Measurements from ENCODE around the gene ADPRH.

Gene ADPRH

DNA sequence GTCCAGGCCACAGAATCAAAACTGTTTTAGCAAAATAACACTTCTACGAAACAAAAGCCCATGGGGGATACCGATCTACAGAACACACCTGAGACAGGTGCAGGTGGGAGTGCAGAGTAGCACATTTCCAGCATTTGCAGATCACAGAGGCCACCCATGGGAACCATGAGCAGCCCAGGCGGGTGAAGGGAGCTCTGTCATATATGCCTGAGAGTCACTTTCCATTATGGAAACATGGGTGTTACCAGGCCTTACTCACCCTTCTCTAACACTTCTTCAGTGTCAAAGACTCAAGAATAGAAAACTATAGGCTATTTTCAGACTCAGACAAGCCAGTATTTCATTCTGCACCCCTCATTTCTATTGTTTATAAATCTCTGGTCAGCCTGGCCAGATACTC, 21.9 kb downstream of the ADPRH start:
- Histone ChIP-seq H3K4me3 (ENCODE audit: low read length) (no peak overlapping the region), H3K9ac (ENCODE audit: low read length) (no peak overlapping the region), H3K27me3 (ENCODE audit: control insufficient read depth, insufficient read depth, low read length) (no peaks in the 10 kb centered on the region), H3K4me1 (ENCODE audit: control insufficient read depth, insufficient read depth, low read length) (no peaks in the 10 kb centered on the region), H3K36me3 (ENCODE audit: control insufficient read depth, insufficient read depth, low read length) (no peaks in the 10 kb centered on the region), H3K27ac (ENCODE audit: low read depth, low read length) (no peak overlapping the region)

DNA sequence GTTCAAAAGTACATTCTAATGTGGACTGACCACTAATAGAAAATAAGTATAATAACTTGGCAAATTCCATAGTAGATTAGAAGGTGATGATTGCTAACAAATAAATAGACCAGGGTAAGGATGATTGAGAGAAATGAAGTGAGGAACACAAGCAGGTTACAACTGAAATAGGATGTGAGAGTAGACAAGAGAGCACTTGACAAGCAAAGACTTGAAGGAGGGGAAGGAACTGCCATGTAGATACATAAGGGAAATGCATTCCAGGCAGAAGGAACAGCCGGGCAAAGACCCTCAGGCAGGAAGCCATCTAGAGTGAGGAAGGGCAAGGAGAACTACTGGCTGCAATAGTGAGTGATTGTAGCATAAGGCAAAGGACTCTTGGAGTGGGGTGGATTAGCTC, 23.4 kb downstream of the ADPRH start:
- Histone ChIP-seq H3K27ac (ENCODE audit: low read depth, low read length) (no peak overlapping the region), H3K4me3 (ENCODE audit: low read length) (no peak overlapping the region), H3K9ac (ENCODE audit: low read length) (no peak overlapping the region), H3K36me3 (ENCODE audit: control insufficient read depth, insufficient read depth, low read length) (no peaks in the 10 kb centered on the region), H3K4me1 (ENCODE audit: control insufficient read depth, insufficient read depth, low read length) (no peaks in the 10 kb centered on the region), H3K27me3 (ENCODE audit: control insufficient read depth, insufficient read depth, low read length) (no peaks in the 10 kb centered on the region)

DNA sequence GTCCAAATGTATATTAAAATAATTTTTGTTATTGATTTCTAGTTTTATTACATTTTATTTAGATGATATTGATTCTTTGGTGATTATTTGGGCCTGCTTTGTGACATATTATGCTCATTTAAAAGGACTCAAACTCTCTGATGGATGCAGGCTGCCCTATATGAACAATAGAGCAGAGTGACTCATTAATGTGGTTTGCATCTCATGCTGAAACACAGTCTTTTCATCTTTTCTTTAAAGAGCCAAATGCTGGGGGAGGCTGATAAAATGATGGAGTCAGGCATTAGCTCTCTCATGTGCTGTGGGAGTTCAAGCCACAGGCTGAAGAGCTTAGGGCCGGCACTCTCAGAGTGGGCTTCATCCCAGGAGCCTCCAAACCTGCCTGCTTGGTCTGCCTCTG, 25.6 kb downstream of the ADPRH start:
- H3K27ac ChIP-seq (ENCODE audit: low read depth, low read length): no peak overlapping the region
- no peak overlapping the region for H3K4me3 ChIP-seq (ENCODE audit: low read length)
- no peaks in the 10 kb centered on the region for H3K36me3 ChIP-seq (ENCODE audit: control insufficient read depth, insufficient read depth, low read length)
- no peaks in the 10 kb centered on the region for H3K27me3 ChIP-seq (ENCODE audit: control insufficient read depth, insufficient read depth, low read length)
- H3K4me1 ChIP-seq (ENCODE audit: control insufficient read depth, insufficient read depth, low read length): no peaks in the 10 kb centered on the region
- no peak overlapping the region for H3K9ac ChIP-seq (ENCODE audit: low read length)

DNA sequence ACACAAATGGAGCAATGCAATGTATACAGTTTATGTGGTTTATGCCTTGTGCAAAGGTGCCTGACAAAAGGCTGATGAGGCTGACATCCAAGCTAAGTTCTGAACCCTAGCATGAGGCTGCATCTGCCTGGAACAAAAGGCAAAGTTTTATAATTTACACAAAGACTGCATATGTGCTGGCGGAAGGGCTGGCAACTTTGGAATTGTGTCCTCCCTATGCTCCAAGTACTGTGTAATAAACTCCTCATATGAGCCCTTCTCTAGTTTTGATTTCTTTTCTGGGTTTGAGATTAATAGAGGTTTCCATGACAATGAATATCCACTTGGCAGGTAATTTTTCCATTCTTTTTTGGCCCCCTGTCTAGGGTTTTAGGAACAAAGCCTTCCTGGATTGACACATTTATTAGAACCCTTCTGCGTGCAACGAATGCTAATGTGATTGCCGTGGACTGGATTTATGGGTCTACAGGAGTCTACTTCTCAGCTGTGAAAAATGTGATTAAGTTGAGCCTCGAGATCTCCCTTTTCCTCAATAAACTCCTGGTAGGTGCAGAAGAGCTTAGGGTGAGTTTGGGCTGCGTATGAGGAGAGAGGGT, 29.2 kb downstream of the ADPRH start:
- H3K27me3 ChIP-seq (ENCODE audit: control insufficient read depth, insufficient read depth, low read length): no peaks in the 10 kb centered on the region
- H3K4me3 ChIP-seq (ENCODE audit: low read length): no peak overlapping the region

DNA sequence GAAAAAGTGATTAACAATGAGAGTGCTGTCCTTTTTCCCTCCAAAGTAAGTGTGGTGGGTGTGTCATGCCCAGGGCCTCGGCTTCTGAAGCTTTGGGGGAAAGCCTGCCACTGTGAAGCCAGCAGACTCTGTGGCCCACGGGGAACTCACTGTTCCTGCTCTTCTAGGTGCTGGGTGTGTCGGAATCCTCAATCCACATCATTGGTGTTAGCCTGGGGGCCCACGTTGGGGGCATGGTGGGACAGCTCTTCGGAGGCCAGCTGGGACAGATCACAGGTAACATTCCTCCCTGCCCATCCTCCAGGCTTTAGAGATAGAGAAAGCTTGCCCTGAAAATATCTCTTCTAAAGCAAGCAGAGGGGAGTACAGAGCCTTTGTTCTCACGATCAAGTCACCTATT, 30.0 kb downstream of the ADPRH start:
- Histone ChIP-seq H3K4me1 (ENCODE audit: control insufficient read depth, insufficient read depth, low read length) (no peaks in the 10 kb centered on the region), H3K4me3 (ENCODE audit: low read length) (no peak overlapping the region), H3K9ac (ENCODE audit: low read length) (no peak overlapping the region), H3K27me3 (ENCODE audit: control insufficient read depth, insufficient read depth, low read length) (no peaks in the 10 kb centered on the region), H3K27ac (ENCODE audit: low read depth, low read length) (no peak overlapping the region), H3K36me3 (ENCODE audit: control insufficient read depth, insufficient read depth, low read length) (no peaks in the 10 kb centered on the region)

More for the DNA sequence above, 29.2 kb downstream of the ADPRH start:
- H3K4me1 ChIP-seq (ENCODE audit: control insufficient read depth, insufficient read depth, low read length): no peaks in the 10 kb centered on the region
- H3K36me3 ChIP-seq (ENCODE audit: control insufficient read depth, insufficient read depth, low read length): no peaks in the 10 kb centered on the region
- H3K9ac ChIP-seq (ENCODE audit: low read length): no peak overlapping the region
- no peak overlapping the region for H3K27ac ChIP-seq (ENCODE audit: low read depth, low read length)

DNA sequence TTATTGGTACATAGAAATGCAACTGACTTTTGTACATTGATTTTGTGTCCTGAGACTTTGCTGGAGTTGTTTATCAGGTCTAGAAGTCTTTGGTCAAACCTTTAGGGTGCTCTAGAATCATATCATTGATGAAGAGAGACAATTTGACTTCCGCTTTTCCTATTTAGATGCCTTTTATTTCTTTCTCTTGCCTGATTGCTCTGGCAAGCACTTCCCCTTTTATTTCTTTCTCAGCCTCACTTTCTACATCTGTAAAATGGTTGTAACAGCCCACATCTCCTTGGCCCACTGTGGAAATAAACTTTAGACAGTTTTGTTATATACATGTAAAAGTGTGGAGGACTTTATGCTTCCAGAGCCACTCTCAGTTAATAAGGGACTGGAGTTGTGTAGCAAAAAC, 32.4 kb downstream of the ADPRH start:
- no peaks in the 10 kb centered on the region for H3K36me3 ChIP-seq (ENCODE audit: control insufficient read depth, insufficient read depth, low read length)

DNA sequence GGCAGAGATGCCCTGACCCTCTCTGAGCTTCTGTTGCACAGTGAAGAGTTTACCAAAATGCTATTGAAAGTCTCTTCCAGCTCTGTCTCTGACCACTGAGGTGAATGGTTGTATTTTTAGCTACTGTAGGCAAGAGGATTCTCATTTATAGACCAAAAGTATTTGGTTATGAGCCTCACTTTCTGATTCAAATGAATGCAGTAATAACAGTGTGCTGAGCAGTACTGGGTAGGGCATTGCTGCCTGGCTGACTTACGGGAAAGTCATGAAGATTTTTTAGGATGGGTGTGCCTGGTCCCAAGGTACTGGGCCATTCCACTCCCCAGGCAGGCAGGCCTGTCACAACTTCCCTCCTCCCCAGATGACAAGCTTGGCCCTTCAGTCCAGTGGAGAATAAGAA, 33.9 kb downstream of the ADPRH start:
- Histone ChIP-seq H3K9ac (ENCODE audit: low read length) (no peak overlapping the region), H3K4me3 (ENCODE audit: low read length) (no peak overlapping the region), H3K27ac (ENCODE audit: low read depth, low read length) (no peak overlapping the region), H3K36me3 (ENCODE audit: control insufficient read depth, insufficient read depth, low read length) (no peaks in the 10 kb centered on the region), H3K27me3 (ENCODE audit: control insufficient read depth, insufficient read depth, low read length) (no peaks in the 10 kb centered on the region), H3K4me1 (ENCODE audit: control insufficient read depth, insufficient read depth, low read length) (no peaks in the 10 kb centered on the region)

More for the DNA sequence above, 32.4 kb downstream of the ADPRH start:
- no peak overlapping the region for H3K27ac ChIP-seq (ENCODE audit: low read depth, low read length)
- no peaks in the 10 kb centered on the region for H3K27me3 ChIP-seq (ENCODE audit: control insufficient read depth, insufficient read depth, low read length)
- no peak overlapping the region for H3K9ac ChIP-seq (ENCODE audit: low read length)
- H3K4me1 ChIP-seq (ENCODE audit: control insufficient read depth, insufficient read depth, low read length): no peaks in the 10 kb centered on the region
- H3K4me3 ChIP-seq (ENCODE audit: low read length): no peak overlapping the region

DNA sequence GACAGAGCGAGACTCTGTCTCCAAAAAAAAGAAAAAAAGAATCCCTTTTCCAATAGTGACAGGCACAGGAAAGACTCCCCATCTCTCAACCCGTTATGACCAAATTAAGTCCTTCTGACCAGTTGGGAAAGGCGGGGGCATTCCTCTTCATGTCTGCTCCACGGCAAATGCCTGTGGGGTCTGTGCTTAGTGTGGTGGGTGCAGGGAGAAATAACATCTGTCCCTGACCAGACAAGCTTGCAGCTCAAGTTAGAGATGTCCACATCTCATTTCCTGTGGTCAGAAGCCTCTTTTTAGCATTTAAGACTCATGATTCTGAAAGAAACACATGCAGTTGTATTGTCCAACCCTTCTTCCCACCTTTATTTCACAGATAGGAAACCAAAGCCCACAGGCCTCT, 34.6 kb downstream of the ADPRH start:
- H3K36me3 ChIP-seq (ENCODE audit: control insufficient read depth, insufficient read depth, low read length): no peaks in the 10 kb centered on the region
- H3K9ac ChIP-seq (ENCODE audit: low read length): no peak overlapping the region
- H3K27me3 ChIP-seq (ENCODE audit: control insufficient read depth, insufficient read depth, low read length): no peaks in the 10 kb centered on the region
- no peaks in the 10 kb centered on the region for H3K4me1 ChIP-seq (ENCODE audit: control insufficient read depth, insufficient read depth, low read length)
- no peak overlapping the region for H3K27ac ChIP-seq (ENCODE audit: low read depth, low read length)
- H3K4me3 ChIP-seq (ENCODE audit: low read length): no peak overlapping the region

DNA sequence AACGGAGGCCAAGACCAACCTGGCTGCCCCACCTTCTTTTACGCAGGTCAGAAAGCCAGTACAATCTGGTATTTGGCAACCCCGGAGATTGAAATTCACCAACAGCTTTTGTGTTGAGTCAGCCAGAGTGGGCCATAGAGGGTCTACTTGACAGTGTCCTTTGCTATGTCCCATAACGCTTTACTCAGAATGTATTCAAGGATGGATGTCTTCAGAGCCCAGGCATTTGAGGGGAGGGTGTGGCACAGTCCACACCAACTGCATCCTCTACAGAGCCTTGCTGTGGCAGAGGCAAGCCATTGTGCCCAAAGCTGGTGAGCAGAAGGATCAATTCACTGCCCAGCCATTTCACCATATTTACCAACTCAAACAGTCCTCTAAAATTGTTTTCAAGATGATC, 36.8 kb downstream of the ADPRH start:
- Histone ChIP-seq H3K4me3 (ENCODE audit: low read length) (no peak overlapping the region), H3K36me3 (ENCODE audit: control insufficient read depth, insufficient read depth, low read length) (no peaks in the 10 kb centered on the region), H3K27ac (ENCODE audit: low read depth, low read length) (no peak overlapping the region), H3K4me1 (ENCODE audit: control insufficient read depth, insufficient read depth, low read length) (no peaks in the 10 kb centered on the region), H3K9ac (ENCODE audit: low read length) (no peak overlapping the region), H3K27me3 (ENCODE audit: control insufficient read depth, insufficient read depth, low read length) (no peaks in the 10 kb centered on the region)

DNA sequence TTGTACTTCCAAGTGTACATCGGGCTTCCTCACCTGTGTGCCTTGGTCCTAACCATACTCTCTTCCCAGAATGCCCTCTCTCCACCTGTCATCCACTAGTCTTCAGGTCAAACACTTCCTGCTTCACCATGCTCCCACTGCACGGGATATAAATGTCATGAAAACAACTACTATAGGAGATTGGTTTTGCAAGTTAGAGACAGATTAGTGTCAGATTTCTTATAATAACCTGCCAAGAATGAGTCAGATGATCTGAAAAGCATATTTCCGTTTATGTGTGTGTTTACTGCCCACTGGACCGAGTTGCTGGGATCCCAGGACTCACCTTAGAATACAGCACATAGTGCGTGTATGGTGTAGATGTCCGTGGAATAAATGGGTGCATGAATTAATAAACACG, 39.8 kb downstream of the ADPRH start:
- no peaks in the 10 kb centered on the region for H3K27me3 ChIP-seq (ENCODE audit: control insufficient read depth, insufficient read depth, low read length)
- no peaks in the 10 kb centered on the region for H3K36me3 ChIP-seq (ENCODE audit: control insufficient read depth, insufficient read depth, low read length)
- H3K27ac ChIP-seq (ENCODE audit: low read depth, low read length): no peak overlapping the region
- H3K4me3 ChIP-seq (ENCODE audit: low read length): no peak overlapping the region
- H3K4me1 ChIP-seq (ENCODE audit: control insufficient read depth, insufficient read depth, low read length): no peaks in the 10 kb centered on the region
- no peak overlapping the region for H3K9ac ChIP-seq (ENCODE audit: low read length)

DNA sequence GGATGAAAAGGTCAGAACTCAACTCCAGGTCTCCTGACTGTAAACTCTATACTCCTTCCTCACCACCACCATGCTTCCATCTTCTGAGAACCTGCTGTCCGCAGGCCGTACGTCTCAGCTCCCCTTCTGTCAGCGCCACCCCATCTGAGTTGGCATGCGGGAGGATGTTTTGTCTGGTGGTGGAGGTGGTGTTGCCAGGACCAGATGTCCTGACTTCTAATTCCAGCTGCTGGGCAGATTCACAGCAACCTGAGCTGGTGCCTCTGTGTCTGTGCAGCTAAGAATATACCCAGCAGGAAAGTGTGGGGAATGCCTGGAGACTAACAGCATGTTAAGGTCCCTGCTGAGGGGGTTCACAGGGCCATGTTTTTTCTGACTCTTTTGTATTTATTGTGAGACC, 41.6 kb downstream of the ADPRH start:
- no peaks in the 10 kb centered on the region for H3K4me1 ChIP-seq (ENCODE audit: control insufficient read depth, insufficient read depth, low read length)
- H3K9ac ChIP-seq (ENCODE audit: low read length): no peak overlapping the region
- no peak overlapping the region for H3K27ac ChIP-seq (ENCODE audit: low read depth, low read length)
- no peak overlapping the region for H3K4me3 ChIP-seq (ENCODE audit: low read length)
- no peaks in the 10 kb centered on the region for H3K36me3 ChIP-seq (ENCODE audit: control insufficient read depth, insufficient read depth, low read length)
- H3K27me3 ChIP-seq (ENCODE audit: control insufficient read depth, insufficient read depth, low read length): no peaks in the 10 kb centered on the region

DNA sequence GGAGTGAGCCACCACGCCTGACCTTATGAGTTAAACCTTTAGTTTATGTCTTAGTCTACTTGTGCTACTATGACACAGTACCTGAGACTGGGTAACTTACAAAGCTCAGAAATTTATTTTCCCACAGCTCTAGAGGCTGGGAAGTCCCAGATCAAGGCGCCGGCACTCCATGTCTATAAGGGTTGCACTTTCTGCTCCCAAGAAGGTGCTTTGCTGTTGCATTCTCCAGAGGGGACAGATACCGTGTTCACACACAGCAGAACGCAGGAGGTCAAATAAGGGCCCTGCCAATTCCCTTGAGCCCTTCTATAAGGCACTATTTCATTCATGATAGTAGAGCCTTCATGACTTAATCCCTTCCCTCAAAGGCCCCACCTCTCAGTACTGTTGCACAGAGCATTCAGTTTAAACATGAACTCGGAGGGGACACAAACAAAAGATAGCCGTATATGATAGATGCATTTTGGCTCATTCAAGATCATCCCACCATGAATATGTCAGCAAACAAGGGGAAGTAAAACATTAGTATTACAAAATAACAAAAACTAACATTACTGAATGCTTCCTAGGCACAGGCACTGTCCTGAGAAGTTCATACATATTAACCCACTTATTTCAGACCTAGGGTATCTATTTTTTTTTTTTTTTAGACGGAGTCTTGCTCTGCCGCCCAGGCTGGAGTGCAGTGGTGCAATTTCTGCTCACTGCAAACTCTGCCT, 44.9 kb downstream of the ADPRH start:
- Histone ChIP-seq H3K36me3 (ENCODE audit: control insufficient read depth, insufficient read depth, low read length) (no peaks in the 10 kb centered on the region), H3K4me3 (ENCODE audit: low read length) (no peak overlapping the region), H3K4me1 (ENCODE audit: control insufficient read depth, insufficient read depth, low read length) (no peaks in the 10 kb centered on the region), H3K27ac (ENCODE audit: low read depth, low read length) (no peak overlapping the region), H3K9ac (ENCODE audit: low read length) (no peak overlapping the region), H3K27me3 (ENCODE audit: control insufficient read depth, insufficient read depth, low read length) (no peaks in the 10 kb centered on the region)

DNA sequence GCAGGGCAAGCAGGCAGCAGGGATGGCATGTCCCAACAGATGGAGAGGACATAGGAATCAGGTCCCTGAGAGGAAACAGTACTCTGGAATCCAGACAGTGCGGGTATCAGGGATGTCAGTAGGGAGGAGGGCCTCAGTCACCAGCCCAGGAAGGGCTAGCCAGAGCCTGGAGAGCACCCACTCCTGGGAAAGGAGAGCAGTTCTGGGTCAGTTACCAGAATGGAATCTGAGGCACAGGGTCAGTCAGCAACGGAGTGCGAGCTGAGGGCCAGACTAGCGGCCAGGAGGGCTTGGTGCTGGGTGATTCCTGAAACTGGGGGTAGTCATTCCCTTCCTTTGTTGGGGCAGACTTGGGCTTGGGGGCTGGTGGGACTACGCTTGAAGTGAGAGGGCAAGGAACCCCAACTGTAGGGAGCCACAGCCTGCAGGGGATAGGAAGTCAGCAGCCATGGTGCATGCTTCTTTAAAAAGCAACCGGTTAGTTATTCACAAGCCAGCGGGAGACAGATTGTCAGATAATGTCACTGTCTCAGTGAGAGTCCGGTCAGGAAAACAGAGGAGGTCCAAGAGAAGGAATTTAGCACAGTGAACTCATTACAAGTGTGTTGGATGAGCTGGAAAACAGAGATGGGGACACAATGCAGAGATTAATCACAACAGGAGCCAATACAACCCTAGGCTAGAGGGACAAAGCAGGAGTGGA, 46.3 kb downstream of the ADPRH start:
- Histone ChIP-seq H3K27me3 (ENCODE audit: control insufficient read depth, insufficient read depth, low read length) (no peaks in the 10 kb centered on the region), H3K27ac (ENCODE audit: low read depth, low read length) (no peak overlapping the region), H3K9ac (ENCODE audit: low read length) (no peak overlapping the region), H3K36me3 (ENCODE audit: control insufficient read depth, insufficient read depth, low read length) (no peaks in the 10 kb centered on the region), H3K4me3 (ENCODE audit: low read length) (no peak overlapping the region), H3K4me1 (ENCODE audit: control insufficient read depth, insufficient read depth, low read length) (peaks cover 5% of the 10 kb centered on the region)
